ENCODE results near the gene FGD3. TPM values are rescaled to one million over a fixed set of nuclear protein-coding genes. Genes with fewer than 3 reads are reported as not detected.

FGD3 gene
- polyA plus RNA-seq, 1 experiment, result not detected

DNA sequence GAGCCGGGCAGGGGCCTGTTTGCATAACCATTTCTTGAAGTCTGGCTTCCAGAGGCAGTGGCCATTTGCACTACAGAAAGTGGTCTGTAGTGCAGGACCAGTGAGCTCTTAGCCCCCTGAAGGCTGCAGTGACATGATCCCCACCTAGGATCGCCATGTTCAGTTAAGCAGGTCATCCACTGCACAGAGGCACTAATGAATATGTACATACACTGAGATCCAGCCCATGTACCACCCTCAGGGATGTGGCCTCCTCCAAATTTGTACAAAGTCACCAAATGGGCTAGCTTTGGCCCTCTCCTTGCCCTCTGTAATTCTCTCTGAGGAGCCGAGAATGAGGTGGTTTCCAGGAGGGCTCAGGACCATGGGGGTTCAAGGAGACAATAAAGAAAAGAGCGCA, 102.9 kb downstream of the FGD3 start:
- Histone ChIP-seq H3K4me3 (ENCODE audit: low read depth, low read length) (no peak overlapping the region), H3K36me3 (ENCODE audit: control insufficient read depth, insufficient read depth, low read length) (no peaks in the 10 kb centered on the region), H3K27me3 (ENCODE audit: control insufficient read depth, insufficient read depth, low read length) (no peaks in the 10 kb centered on the region)
- CTCF ChIA-PET, result no interaction called here
- TF ChIP-seq, protein P1, sequence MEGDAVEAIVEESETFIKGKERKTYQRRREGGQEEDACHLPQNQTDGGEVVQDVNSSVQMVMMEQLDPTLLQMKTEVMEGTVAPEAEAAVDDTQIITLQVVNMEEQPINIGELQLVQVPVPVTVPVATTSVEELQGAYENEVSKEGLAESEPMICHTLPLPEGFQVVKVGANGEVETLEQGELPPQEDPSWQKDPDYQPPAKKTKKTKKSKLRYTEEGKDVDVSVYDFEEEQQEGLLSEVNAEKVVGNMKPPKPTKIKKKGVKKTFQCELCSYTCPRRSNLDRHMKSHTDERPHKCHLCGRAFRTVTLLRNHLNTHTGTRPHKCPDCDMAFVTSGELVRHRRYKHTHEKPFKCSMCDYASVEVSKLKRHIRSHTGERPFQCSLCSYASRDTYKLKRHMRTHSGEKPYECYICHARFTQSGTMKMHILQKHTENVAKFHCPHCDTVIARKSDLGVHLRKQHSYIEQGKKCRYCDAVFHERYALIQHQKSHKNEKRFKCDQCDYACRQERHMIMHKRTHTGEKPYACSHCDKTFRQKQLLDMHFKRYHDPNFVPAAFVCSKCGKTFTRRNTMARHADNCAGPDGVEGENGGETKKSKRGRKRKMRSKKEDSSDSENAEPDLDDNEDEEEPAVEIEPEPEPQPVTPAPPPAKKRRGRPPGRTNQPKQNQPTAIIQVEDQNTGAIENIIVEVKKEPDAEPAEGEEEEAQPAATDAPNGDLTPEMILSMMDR (IDR thresholded peaks at IDR 0.05; ENCODE audit: insufficient read depth, low read depth, low read length), result no peak
- POLR2A ChIA-PET, result no interaction called here
- DNase-seq (ENCODE audit: low read depth), result no peak

DNA sequence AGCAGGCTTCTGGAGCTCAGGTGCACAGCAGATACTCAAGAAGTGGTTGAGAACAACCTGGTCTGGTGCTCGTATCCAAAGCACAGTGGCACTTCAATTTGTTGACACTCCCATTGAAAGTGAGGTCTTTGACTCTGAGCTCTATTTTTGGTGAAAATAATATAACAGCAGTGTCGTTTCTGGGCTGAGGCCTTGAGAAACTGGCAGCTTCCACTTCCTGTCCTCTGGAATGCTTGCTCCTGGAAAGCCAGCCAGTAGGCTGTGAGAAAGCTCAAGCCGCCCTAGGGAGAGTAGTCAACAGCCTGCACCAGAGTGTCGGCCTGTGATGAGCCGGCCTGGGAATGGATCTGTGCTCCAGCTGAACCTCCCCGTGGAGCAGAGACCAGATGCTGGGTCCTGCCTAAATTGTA, 104.4 kb downstream of the FGD3 start:
- Histone ChIP-seq H3K27me3 (ENCODE audit: control insufficient read depth, insufficient read depth, low read length) (no peaks in the 10 kb centered on the region), H3K36me3 (ENCODE audit: control insufficient read depth, insufficient read depth, low read length) (no peaks in the 10 kb centered on the region), H3K4me3 (ENCODE audit: low read depth, low read length) (no peak overlapping the region)
- POLR2A ChIA-PET, result no interaction called here
- TF ChIP-seq, protein P1 (IDR thresholded peaks at IDR 0.05; ENCODE audit: insufficient read depth, low read depth, low read length), result no peak
- peak; percentile 4 for DNase-seq (ENCODE audit: low read depth)
- CTCF ChIA-PET, result interaction anchor here (0.6 kb wide), 1 partner anchor 43 kb away, joined by 3 read pairs; no protein-coding TSS in a partner anchor

DNA sequence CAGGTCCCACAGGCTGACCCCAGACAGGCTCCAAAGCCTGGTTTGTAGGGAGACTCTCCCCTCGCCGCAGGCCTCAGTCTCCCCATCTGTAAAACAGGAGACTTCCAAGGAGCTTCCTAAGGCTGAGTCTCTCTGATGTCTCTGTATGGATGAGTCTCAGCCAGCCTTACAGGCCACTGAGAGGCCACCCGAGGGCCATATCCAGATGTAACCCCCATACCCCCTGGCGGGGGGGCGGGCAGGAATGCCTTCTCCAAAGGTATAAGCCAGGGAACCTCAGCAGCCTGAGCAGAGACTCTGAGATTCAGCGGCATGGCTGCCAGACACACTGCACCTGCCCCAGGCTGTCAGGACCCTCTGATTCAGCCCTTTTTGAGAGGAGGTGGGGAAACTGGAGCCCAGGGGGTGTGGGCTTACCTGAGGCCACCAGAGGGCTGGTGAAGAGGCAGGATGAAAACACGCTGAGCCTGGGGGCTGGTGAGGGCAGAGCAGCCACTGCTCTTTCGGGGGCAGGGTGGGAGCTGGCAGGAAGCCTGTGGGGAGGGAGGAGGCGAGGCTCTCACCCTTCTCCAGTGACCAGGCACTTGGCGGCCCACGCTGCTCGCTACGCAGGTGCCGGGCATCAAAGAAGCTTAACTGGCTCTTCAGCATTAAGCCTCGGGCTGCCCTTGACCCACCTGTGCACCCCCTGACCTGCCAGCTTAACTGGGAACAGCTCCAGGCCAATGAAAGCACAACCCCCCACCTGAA, 105.6 kb downstream of the FGD3 start:
- Histone ChIP-seq H3K27me3 (ENCODE audit: control insufficient read depth, insufficient read depth, low read length) (no peaks in the 10 kb centered on the region), H3K4me3 (ENCODE audit: low read depth, low read length) (no peak overlapping the region), H3K36me3 (ENCODE audit: control insufficient read depth, insufficient read depth, low read length) (no peaks in the 10 kb centered on the region)
- CTCF ChIA-PET, result no interaction called here
- POLR2A ChIA-PET, result no interaction called here
- DNase-seq (ENCODE audit: low read depth), result no peak
- TF ChIP-seq, protein P1 (IDR thresholded peaks at IDR 0.05; ENCODE audit: insufficient read depth, low read depth, low read length), result no peak

DNA sequence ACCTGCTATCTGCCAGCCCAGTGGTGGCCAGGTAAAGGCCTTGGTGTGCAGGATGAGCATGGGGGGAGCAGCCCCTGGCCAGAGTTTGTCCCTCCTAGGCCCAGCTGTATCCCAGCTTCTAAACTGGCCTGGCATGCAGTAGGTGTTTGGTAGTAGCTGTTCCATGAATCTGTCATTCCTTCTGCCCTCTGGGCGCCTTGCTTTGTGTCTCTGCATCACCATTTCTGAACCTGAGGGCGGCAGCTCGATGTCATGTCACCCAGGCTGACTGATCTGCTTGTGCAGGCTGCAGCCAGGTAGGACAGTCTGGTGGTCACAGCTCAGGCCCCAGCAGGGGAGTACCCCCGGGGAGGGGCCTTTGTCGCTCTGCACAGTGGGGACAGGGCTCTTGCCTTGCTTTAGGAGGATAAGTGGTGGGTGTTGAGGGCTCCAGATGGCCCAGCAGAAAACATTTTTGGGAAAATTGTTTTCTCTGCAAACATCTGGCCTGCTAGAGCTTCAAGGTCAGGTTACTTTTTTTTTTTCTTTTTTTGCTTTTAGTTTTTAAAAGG, 106.5 kb downstream of the FGD3 start:
- DNase-seq (ENCODE audit: low read depth), result no peak
- CTCF ChIA-PET, result interaction anchor here (0.6 kb wide), 1 partner anchor 367 kb away, joined by 3 read pairs; no protein-coding TSS in a partner anchor
- Histone ChIP-seq H3K27me3 (ENCODE audit: control insufficient read depth, insufficient read depth, low read length) (no peaks in the 10 kb centered on the region), H3K4me3 (ENCODE audit: low read depth, low read length) (no peak overlapping the region), H3K36me3 (ENCODE audit: control insufficient read depth, insufficient read depth, low read length) (no peaks in the 10 kb centered on the region)
- TF ChIP-seq, protein P1 (IDR thresholded peaks at IDR 0.05; ENCODE audit: insufficient read depth, low read depth, low read length), result no peak
- POLR2A ChIA-PET, result no interaction called here

DNA sequence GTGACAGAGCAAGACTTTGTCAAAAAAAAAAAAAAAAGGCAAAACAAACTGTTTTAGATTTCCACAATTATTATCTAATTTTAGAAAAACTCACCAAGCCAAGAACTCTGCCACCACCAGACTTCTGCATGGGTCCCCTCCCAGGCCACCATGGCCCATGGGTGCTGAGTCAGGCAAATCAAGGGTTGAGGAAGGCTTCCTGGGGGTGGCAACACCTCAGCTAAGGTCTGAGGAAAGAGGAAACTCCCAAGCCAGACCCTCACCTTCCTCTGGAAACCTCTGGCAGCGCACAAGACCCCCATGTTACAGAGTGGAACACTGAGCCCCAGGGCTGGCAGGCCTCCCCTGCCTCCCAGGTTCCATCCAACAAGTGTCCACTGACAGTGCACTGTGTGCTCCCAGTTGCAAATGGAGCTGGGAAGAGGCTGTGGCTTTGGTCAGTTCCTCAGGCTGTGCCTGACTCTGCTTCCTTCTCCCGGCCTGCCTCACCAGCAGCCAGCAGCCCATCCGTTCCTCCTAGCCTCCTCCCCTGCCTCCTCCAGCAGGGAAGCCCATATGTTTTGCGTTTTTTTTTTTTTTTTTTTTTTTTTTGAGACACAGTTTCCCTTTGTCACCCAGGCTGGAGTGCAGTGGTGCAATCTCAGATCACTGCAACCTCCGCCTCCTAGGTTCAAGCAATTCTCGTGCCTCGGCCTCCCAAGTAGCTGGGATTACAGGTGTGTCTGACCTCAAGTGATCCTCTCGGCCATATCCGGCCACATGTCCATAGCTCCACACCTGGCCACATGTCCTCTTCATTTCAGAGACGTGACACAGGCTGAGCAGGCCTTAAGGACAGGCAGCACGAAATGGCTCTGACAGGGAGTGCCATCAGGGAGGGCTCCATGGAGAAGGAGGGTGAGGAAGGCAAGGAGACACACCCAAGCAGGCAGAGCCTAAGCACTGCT, 107.7 kb downstream of the FGD3 start:
- Histone ChIP-seq H3K4me3 (ENCODE audit: low read depth, low read length) (no peak overlapping the region), H3K36me3 (ENCODE audit: control insufficient read depth, insufficient read depth, low read length) (no peaks in the 10 kb centered on the region), H3K27me3 (ENCODE audit: control insufficient read depth, insufficient read depth, low read length) (no peaks in the 10 kb centered on the region)
- ChIA-PET POLR2A (no interaction called here), CTCF (interaction anchor here (1.2 kb wide), 1 partner anchor 16 kb away, joined by 3 read pairs; no protein-coding TSS in a partner anchor)
- TF ChIP-seq, protein P1 (IDR thresholded peaks at IDR 0.05; ENCODE audit: insufficient read depth, low read depth, low read length), result no peak
- DNase-seq (ENCODE audit: low read depth), result no peak
